Trophoblast cell (in vitro differentiated cells and primary cell): ENCODE measurements around the gene DIO1.

Experiments
- DNase-seq, 2 donors: peaks; one replicate each; pipeline ENCODE4 v3.0.0-alpha.2; 2016
- H2AFZ ChIP-seq: 2 replicates; pipeline ENCODE4 v1.6.1; 2013; ENCODE audit warnings: low read length, moderate library complexity, mild to moderate bottlenecking; ENCODE audit not compliant: insufficient read depth, poor library complexity
- H2AK5ac ChIP-seq: 2 replicates; pipeline ENCODE4 v1.6.1; 2013; ENCODE audit warnings: mild to moderate bottlenecking, low read length
- H2BK120ac ChIP-seq: 2 replicates; pipeline ENCODE4 v1.6.1; 2013; ENCODE audit warnings: low read length, mild to moderate bottlenecking, moderate library complexity; ENCODE audit not compliant: insufficient read depth, poor library complexity
- H2BK12ac ChIP-seq: 2 replicates; pipeline ENCODE4 v1.6.1; 2013; ENCODE audit warnings: mild to moderate bottlenecking, low read length, moderate library complexity
- H2BK5ac ChIP-seq: 2 replicates; pipeline ENCODE4 v1.6.1; 2013; ENCODE audit warnings: low read length, low read depth, moderate library complexity, mild to moderate bottlenecking; ENCODE audit not compliant: poor library complexity
- H3K14ac ChIP-seq: 2 replicates; pipeline ENCODE4 v1.6.1; 2013; ENCODE audit warnings: mild to moderate bottlenecking, low read length
- H3K18ac ChIP-seq: 2 replicates; pipeline ENCODE4 v1.6.1; 2013; ENCODE audit warnings: mild to moderate bottlenecking, low read length
- H3K23ac ChIP-seq: 2 replicates; pipeline ENCODE4 v1.6.1; 2013; ENCODE audit warnings: low read length
- H3K27ac ChIP-seq: 2 replicates; pipeline ENCODE4 v1.5.1; 2013; ENCODE audit warnings: low read depth, mild to moderate bottlenecking, inconsistent platforms, low read length, moderate library complexity
- H3K27me3 ChIP-seq: 2 replicates; pipeline ENCODE4 v1.6.1; 2013; ENCODE audit warnings: inconsistent platforms, mild to moderate bottlenecking, low read length, moderate library complexity; ENCODE audit not compliant: insufficient read depth
- H3K36me3 ChIP-seq, 2 experiments: 1 replicate in 1 of 2; 2 replicates in 1 of 2; pipeline ENCODE4 v1.6.1; 2013; ENCODE audit warnings: low read length in 2 of 2, mild to moderate bottlenecking in 2 of 2, moderate library complexity in 1 of 2; ENCODE audit not compliant: insufficient read depth in 2 of 2, control insufficient read depth in 1 of 2
- H3K4ac ChIP-seq: 2 replicates; pipeline ENCODE4 v1.6.1; 2013; ENCODE audit warnings: low read depth, mild to moderate bottlenecking, low read length, moderate library complexity
- H3K4me1 ChIP-seq, 2 experiments: 1 replicate in 1 of 2; 2 replicates in 1 of 2; pipeline ENCODE4 v1.6.1; 2013; ENCODE audit warnings: low read length in 2 of 2, mild to moderate bottlenecking in 2 of 2, moderate library complexity in 1 of 2; ENCODE audit not compliant: insufficient read depth in 2 of 2, control insufficient read depth in 1 of 2
- H3K4me2 ChIP-seq: 2 replicates; pipeline ENCODE4 v1.6.1; 2013; ENCODE audit warnings: inconsistent platforms, mild to moderate bottlenecking, low read length, moderate library complexity
- H3K4me3 ChIP-seq: 2 replicates; pipeline ENCODE4 v1.5.1; 2013; ENCODE audit warnings: mild to moderate bottlenecking, low read depth, low read length, inconsistent platforms
- H3K79me1 ChIP-seq: one replicate; pipeline ENCODE4 v1.6.1; 2013; ENCODE audit warnings: low read length
- H3K79me2 ChIP-seq: 2 replicates; pipeline ENCODE4 v1.6.1; 2013; ENCODE audit warnings: low read length, mild to moderate bottlenecking; ENCODE audit not compliant: control insufficient read depth, insufficient read depth, poor library complexity
- H3K9ac ChIP-seq: 2 replicates; pipeline ENCODE4 v1.6.1; 2013; ENCODE audit warnings: mild to moderate bottlenecking, low read length
- H3K9me3 ChIP-seq: 2 replicates; pipeline ENCODE4 v1.6.1; 2013; ENCODE audit warnings: low read depth, mild to moderate bottlenecking, control low read depth, inconsistent platforms, low read length; ENCODE audit not compliant: insufficient read depth
- H4K12ac ChIP-seq: 2 replicates; pipeline ENCODE4 v1.6.1; 2013; ENCODE audit warnings: low read depth, mild to moderate bottlenecking, low read length, moderate library complexity
- H4K8ac ChIP-seq: 2 replicates; pipeline ENCODE4 v1.6.1; 2013; ENCODE audit warnings: low read depth, mild to moderate bottlenecking, low read length, moderate library complexity
- H4K91ac ChIP-seq: one replicate; pipeline ENCODE4 v1.6.1; 2013; ENCODE audit warnings: low read depth, mild to moderate bottlenecking, low read length, moderate library complexity
- WGBS: extraction: QIAGEN DNeasy Blood & Tissue Kit; methylation state at CpG from one replicate; pipeline ENCODE4 v1.1.7; 2013; ENCODE audit warnings: missing lambda C conversion rate; ENCODE audit not compliant: insufficient read length, insufficient coverage; ENCODE audit errors: extremely low coverage; 5-methylcytosine and 5-hydroxymethylcytosine counted together

The DIO1 gene

DNA sequence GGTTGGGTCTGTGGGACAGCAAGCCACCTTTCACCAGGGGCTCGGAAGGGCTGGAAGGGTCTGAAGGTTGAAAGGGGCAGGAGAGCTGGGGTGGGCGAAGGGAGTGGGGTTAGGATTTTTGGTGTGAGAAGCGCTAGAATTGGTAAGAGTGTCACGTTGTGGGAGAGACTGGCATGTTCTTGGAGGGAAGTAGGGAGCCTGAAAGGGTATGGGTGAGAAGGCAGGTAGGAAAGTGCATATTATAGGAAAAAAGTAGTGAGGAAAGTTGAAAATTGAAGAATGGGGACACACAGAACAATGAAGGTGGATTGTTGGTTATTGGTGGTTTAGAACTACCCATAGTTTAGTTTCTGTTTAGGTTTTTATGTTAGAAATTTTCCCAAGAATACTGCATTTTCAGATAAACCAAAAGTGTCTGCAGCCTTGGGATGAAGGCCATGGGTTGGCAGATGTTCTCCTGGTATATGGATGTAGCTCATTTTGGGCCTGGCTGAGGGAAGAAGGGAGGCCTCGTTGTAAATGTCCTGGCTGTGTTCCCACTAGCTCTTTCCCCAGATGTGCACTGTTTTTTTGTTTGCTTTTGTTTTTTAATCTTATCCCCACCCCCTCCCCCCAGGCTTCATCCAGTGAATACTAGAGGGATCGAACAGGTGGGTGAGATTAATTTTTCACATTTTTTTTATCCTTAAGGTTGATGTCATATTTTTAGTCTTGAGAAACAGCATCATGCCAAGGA is 53.4 kb downstream of the DIO1 start:
- Histone ChIP-seq H4K8ac (peak overlapping the region; percentile 82), H2AFZ (no peak overlapping the region), H3K18ac (no peak overlapping the region), H2BK12ac (no peak overlapping the region), H3K4me3 (peak overlapping the region; percentile 93), H2BK120ac (no peak overlapping the region), H3K27ac (no peak overlapping the region), H3K23ac (no peak overlapping the region), H3K9ac (no peak overlapping the region), H3K4me1 (peaks cover 4 to 15% of the 10 kb centered on the region in 2 experiments), H3K4ac (peak overlapping the region; percentile 80), H3K79me2 (peaks cover 13% of the 10 kb centered on the region), H4K12ac (no peak overlapping the region), H3K9me3 (no peaks in the 10 kb centered on the region), H3K36me3 (peaks cover 7 to 10% of the 10 kb centered on the region in 2 experiments), H2AK5ac (peak overlapping the region; percentile 0), H3K4me2 (peak overlapping the region; percentile 82), H4K91ac (peak overlapping the region; percentile 91), H3K27me3 (no peaks in the 10 kb centered on the region), H2BK5ac (no peak overlapping the region), H3K79me1 (peaks cover 11% of the 10 kb centered on the region), H3K14ac (peak overlapping the region; percentile 93)
- 100% methylated on average over 2 of the region's 6 CpGs for WGBS
- no peak for DNase-seq

DNA sequence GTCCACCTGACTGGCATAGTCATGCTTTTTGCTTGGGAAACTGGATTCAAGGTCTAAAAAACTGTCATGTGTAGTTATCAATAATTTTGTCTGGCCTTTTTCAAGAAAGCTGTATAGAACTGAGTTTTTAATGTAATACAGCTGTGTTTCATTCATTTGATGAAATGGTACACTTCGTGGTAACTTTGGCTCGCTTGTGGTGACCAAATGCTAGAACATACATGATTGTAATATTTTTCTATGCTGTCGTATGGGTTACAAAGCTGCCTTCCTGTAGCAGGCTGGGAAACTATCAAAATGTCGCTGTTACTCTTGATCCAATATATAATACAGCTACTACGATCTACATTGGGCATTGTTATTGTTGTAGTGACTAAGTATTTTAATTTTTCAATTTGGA is 54.3 kb downstream of the DIO1 start:
- H3K27ac ChIP-seq, result no peak overlapping the region
- WGBS, result no CpG with 5 or more reads among the region's 5 CpGs
- no peak overlapping the region for H4K91ac ChIP-seq
- H2BK12ac ChIP-seq, result no peak overlapping the region
- H3K18ac ChIP-seq, result no peak overlapping the region
- no peaks in the 10 kb centered on the region for H3K9me3 ChIP-seq
- peaks cover 13% of the 10 kb centered on the region for H3K79me2 ChIP-seq
- no peak overlapping the region for H3K4ac ChIP-seq
- no peak overlapping the region for H4K12ac ChIP-seq
- H3K4me3 ChIP-seq, result no peak overlapping the region
- H3K79me1 ChIP-seq, result peaks cover 11% of the 10 kb centered on the region
- H3K23ac ChIP-seq, result no peak overlapping the region
- H2AK5ac ChIP-seq, result no peak overlapping the region
- no peak overlapping the region for H4K8ac ChIP-seq
- H3K4me2 ChIP-seq, result no peak overlapping the region
- H3K9ac ChIP-seq, result no peak overlapping the region
- no peak overlapping the region for H2BK120ac ChIP-seq
- no peak overlapping the region for H2AFZ ChIP-seq
- no peak overlapping the region for H3K14ac ChIP-seq
- peaks cover 4 to 14% of the 10 kb centered on the region in 2 experiments for H3K4me1 ChIP-seq
- H2BK5ac ChIP-seq, result no peak overlapping the region
- H3K36me3 ChIP-seq, result peaks cover 7 to 11% of the 10 kb centered on the region in 2 experiments
- no peak for DNase-seq
- no peaks in the 10 kb centered on the region for H3K27me3 ChIP-seq

DNA sequence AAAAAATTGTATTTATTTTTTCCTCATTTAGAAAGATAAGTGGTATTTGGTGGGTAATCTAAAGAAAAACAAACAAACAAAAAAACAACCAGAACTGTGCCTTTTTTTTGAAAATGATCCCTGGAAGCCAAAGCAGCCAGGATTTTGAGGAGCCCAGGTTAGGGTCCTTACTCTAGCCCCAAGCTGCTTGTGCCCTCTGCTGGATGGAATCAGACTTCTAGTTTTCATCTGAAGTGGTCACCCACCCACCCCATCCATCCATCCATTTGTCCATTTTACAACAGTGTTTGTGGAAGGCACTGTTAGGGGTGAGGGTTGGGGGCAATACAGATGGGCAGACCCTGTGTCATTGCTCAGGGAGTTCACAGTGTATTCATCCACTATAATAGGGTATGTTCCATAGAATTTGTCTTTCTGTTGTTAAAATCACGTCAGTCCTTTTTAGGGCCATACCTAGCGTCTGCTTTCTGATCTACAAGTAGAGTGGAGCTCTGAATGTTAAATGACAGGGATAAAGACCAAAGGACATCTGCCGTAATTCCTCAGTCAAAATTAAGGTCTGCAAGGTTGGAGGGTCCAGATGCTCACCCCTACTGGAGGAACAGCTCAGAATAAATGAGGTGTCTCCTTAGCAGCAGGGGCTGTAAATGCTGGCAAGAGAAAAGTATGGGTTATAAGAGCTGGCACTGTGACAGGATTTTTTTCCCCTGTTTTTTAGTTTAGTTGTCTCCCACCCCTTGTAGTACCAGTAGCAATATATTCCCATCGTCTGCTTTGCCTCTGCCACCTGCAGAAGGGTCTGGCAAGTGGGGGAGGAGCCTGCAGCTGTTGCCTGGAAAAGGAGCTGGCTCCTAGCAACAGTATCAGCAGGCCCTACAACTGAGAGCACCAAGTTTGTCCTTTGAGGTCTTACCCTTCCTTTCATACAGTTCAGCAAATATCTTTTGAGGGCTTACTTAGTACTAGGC is 55.3 kb downstream of the DIO1 start:
- no peak overlapping the region for H3K27ac ChIP-seq
- DNase-seq, result peak in 1 of 2 donors; percentile 55
- no peak overlapping the region for H3K9ac ChIP-seq
- no peak overlapping the region for H3K4ac ChIP-seq
- H3K4me2 ChIP-seq, result no peak overlapping the region
- no peak overlapping the region for H4K91ac ChIP-seq
- no peak overlapping the region for H2AFZ ChIP-seq
- no peak overlapping the region for H3K18ac ChIP-seq
- no peaks in the 10 kb centered on the region for H3K27me3 ChIP-seq
- H3K4me1 ChIP-seq, result peaks cover 4 to 13% of the 10 kb centered on the region in 2 experiments
- no peak overlapping the region for H2BK120ac ChIP-seq
- H3K14ac ChIP-seq, result no peak overlapping the region
- no peak overlapping the region for H3K4me3 ChIP-seq
- H3K23ac ChIP-seq, result no peak overlapping the region
- no peak overlapping the region for H4K12ac ChIP-seq
- no peak overlapping the region for H4K8ac ChIP-seq
- H3K79me2 ChIP-seq, result peaks cover 13% of the 10 kb centered on the region
- no peak overlapping the region for H2AK5ac ChIP-seq
- no peaks in the 10 kb centered on the region for H3K9me3 ChIP-seq
- no CpG with 5 or more reads among the region's 4 CpGs for WGBS
- H3K79me1 ChIP-seq, result peaks cover 11% of the 10 kb centered on the region
- H2BK5ac ChIP-seq, result no peak overlapping the region
- H2BK12ac ChIP-seq, result no peak overlapping the region
- H3K36me3 ChIP-seq, result peaks cover 11 to 12% of the 10 kb centered on the region in 2 experiments

DNA sequence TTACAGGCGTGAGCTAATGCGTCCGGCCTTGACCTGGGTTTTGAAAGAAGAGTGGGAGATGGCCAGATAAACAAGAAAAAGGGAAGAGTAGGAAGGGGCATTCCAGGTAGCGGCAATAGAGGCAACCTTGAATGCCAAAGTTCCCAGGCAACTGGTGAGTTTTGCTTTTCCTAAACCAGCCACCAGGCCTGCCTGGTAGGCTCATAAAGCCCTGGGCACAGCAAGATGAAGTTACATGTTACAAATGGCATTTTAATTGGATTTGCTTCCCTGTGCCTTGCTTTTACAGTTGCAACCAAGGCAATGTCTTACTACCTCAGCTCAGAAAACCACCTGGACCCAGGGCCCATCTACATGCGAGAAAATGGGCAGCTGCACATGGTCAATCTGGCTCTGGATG is 57.7 kb downstream of the DIO1 start:
- H3K4me1 ChIP-seq, result peaks cover 0 to 4% of the 10 kb centered on the region in 2 experiments
- WGBS, result no CpG with 5 or more reads among the region's 5 CpGs
- no peak overlapping the region for H3K4ac ChIP-seq
- H3K4me3 ChIP-seq, result no peak overlapping the region
- no peak overlapping the region for H4K91ac ChIP-seq
- H3K23ac ChIP-seq, result no peak overlapping the region
- no peaks in the 10 kb centered on the region for H3K27me3 ChIP-seq
- H4K12ac ChIP-seq, result no peak overlapping the region
- no peak overlapping the region for H2AK5ac ChIP-seq
- no peak overlapping the region for H3K4me2 ChIP-seq
- peaks cover 12% of the 10 kb centered on the region in 2 experiments for H3K36me3 ChIP-seq
- H3K79me1 ChIP-seq, result peaks cover 1% of the 10 kb centered on the region
- H3K9me3 ChIP-seq, result no peaks in the 10 kb centered on the region
- H4K8ac ChIP-seq, result no peak overlapping the region
- H2BK12ac ChIP-seq, result no peak overlapping the region
- H3K9ac ChIP-seq, result no peak overlapping the region
- no peak overlapping the region for H3K14ac ChIP-seq
- H3K18ac ChIP-seq, result no peak overlapping the region
- no peak overlapping the region for H2AFZ ChIP-seq
- H3K79me2 ChIP-seq, result peaks cover 6% of the 10 kb centered on the region
- H2BK120ac ChIP-seq, result no peak overlapping the region
- no peak overlapping the region for H3K27ac ChIP-seq
- H2BK5ac ChIP-seq, result no peak overlapping the region
- no peak for DNase-seq
